Ramos (cell line): ENCODE measurements around the gene ERAP2.
"Not testable (repeated sequence)": the region's sequence is repeated elsewhere in the genome, so short reads cannot be mapped to it uniquely, and the experiment has no call there.

ENCODE experiments used
- in situ Hi-C: fragments of 300-500 bp; cut with MboI; formaldehyde crosslinking; loops from one replicate; pipeline ENCODE4 v1.14.3; 2022; ENCODE audit warnings: low sequenced_read_pairs; ENCODE audit not compliant: unreplicated experiment

Gene ERAP2

DNA sequence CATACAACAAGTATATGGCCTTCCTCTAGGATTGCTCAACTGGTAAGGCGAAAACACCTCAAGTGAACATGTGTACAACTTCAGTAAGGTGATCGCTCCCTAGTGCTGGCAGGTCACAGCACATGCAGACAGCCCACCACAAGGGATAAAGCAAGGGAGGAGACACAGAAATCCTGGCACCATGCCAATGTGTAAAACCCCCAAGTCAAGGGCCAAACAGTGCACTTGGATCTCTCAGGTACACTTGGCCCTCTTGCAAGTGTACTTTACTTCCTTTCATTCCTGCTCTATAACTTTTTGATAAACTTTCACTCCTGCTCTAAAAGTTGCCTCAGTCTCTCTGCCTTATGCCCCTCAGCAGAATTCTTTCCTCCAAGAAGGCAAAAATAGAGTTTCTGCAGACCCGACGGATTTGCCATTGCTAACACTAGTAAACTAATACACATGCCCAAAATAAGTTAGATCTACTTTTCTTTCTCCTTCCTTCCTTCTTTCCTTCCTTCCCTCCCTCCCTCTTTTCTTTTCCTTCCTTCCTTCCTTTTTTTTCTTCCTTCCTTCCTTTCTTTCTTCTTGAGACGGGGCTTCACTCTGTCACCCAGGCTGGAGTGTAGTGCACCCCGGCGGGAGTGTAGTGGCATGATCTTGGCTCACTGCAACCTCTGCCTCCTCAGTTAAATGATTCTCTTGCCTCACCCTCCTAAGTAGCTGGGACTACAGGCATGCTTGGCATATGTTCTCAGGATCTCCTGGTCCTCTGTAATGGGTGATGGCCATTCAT lies 52.8 kb downstream of the ERAP2 start:
- in situ Hi-C loops, result no loop called here

DNA sequence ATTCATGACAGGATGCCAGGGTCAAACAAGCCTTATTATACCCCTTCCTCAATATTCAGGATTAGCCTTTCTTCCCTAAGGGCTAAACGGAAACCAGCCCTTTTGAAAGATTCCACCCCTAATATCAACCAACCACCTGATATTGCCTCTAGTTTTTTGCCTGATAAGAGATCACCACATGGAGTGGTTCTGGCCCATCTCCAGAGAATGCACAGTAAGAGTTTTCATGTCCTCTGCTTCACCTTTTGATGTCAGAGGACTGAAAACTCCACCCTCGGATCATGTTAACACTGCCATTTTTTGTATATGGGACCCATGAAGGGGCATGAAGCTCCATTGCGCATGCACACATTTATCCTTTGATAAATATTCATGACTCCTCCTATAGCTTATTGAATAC lies 53.8 kb downstream of the ERAP2 start:
- in situ Hi-C loops, result no loop called here

DNA sequence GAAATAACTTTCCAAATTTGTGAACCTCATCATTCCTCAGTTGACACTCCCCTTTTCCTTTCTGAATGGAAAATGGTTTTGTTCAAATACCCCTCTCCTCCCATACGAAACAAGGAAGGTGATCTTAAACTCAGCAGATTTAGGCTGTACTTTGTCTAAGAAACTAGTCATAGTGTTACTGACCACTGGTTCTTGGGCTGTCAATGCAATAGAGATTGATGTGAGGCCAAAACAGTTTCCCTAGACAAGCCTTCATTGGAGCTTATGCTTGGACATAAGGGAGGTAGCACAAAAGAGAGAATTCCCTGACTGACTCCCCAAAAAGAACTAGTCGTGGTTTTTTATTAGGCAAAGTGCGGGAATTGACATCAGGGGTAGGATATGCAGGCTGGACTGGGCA lies 54.3 kb downstream of the ERAP2 start:
- in situ Hi-C loops, result no loop called here

DNA sequence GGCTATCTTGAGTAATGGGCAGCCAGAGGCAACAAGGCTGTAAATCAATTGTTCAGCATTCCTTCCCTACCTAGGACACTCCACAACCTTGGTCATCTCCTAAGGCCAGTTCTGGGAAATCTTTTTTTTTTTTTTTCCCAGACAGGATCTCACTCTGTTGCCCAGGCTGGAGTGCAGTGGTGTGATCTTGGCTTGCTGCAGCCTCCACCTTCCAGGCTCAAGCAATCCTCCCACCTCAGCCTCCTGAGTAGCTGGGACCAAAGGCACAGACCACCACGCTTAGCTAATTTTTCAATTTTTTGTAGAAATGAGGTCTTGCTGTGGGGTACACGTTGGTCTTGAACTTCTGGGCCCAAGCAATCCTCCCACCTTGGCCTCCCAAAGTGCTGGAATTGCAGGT lies 54.7 kb downstream of the ERAP2 start:
- in situ Hi-C loops, result not testable (repeated sequence)

DNA sequence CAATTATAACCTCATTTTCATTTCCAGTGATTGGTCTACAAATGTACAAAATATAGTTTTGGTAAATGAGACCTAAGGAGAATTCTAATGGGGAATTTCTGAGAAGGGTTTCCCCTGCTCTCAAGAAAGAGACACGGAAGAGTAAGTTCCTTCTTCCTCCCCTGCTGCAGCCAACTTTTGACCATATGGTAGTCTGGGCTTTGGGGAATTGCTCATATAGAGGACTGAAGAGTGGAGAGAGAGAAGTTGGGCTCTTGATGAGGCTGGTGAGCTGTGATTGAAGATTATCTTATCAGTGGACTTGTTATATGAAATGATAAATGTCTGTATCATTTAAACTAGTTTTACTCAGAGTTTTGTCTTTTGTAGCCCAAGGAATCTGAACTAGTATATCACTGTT lies 55.3 kb downstream of the ERAP2 start:
- in situ Hi-C loops, result no loop called here

DNA sequence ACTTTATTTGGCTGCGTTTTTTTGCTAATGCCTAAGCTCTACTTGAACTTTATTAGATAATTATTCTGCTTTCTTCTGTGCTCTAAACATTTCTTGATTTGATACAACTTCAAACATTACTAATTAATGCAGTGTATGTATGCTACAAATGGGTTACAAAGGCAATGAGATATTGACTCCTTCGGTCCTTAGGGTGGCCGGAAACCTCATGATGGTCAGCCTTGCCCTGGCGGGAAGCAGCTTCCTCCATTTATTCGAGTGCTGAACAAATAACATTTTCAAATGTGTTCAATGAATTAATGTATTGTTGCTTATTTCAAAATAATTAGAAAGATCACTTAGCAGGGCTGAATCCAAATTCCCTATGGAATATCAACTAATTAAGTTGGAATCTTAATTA lies 55.7 kb downstream of the ERAP2 start:
- in situ Hi-C loops, result no loop called here

DNA sequence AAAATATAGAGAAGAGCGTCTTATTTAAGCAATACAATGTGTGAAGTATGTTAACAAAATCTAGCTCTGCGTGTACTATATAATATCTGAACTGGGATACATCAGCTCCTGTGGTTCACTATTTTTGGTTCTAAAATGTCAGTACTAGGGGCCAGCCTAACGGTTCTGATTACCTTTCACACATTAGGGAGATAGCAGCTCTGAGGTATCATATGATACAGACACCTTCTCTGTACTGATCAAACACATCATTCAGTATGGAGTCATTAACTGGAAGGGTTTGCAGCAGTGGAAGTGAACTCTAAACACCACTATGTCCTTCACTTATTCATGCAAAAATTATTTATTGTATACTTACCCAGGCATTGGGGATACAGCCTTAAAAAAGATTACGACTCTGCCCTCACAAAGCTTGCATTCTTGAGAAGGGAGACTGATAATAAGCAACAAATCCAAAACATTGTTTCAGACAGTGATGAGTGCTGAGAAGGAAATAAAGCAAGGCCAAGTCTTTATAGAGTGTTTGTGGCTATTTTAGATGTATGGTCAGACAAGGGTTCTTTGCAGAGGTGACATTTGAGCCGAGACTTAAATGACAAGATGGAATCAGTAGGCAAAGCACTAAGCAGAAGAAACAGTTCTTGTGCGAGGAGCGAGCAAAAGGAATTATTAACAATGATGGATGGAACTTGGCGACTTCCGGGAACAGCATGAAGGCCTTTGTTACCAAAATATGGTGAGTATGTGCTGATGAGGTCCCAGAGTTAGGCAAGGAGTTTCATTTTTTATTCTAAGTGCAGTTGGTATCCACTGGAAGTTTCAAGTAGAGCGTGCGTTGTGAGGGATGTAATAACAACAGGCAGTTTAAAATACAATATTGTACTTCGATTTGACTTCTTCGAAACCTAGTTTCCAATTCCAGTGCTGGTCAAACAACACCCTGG lies 57.7 kb downstream of the ERAP2 start:
- in situ Hi-C loops, result no loop called here

DNA sequence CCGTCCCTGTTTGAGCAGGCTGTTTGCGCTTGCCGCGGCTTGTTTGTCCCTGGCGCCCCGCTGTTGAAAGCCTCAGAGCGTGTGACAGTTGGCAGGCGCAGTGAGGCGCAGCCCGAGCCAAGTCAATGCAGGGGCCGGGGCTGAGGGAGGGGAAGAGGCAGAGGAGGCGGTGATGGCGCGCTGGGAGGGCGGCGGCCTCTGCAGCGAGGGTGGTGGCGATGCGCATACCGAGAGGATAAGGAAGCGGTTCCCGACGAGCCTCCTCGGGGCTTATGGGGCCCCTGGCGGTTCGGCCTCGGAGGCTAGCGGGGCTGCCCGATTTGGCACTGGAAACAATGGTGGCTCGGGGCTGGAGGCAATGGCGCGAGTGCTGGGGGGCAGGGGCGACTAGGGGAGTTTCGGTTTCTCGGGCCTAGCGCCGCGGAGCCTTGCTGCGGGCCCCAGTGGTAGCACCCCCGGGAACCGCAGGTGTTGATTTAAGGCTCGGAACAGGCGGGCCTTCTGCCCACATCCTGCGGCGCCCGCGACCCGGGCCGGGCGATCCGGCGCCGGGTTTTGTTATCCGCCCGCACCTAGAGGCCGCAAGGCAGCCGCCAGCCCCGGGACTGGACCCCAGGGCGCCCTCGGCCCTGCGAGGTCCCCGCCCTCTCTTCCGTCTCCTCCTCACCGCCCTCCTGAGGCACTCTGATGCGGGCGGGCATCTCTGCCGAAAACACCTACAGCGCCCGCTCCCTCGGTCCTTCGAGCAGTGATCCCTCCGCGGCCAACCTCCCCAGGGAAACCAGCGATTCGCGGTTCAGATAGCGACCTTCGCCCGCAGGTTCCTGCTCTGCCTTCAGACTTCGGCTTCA lies 58.6 kb downstream of the ERAP2 start:
- in situ Hi-C loops, result no loop called here

DNA sequence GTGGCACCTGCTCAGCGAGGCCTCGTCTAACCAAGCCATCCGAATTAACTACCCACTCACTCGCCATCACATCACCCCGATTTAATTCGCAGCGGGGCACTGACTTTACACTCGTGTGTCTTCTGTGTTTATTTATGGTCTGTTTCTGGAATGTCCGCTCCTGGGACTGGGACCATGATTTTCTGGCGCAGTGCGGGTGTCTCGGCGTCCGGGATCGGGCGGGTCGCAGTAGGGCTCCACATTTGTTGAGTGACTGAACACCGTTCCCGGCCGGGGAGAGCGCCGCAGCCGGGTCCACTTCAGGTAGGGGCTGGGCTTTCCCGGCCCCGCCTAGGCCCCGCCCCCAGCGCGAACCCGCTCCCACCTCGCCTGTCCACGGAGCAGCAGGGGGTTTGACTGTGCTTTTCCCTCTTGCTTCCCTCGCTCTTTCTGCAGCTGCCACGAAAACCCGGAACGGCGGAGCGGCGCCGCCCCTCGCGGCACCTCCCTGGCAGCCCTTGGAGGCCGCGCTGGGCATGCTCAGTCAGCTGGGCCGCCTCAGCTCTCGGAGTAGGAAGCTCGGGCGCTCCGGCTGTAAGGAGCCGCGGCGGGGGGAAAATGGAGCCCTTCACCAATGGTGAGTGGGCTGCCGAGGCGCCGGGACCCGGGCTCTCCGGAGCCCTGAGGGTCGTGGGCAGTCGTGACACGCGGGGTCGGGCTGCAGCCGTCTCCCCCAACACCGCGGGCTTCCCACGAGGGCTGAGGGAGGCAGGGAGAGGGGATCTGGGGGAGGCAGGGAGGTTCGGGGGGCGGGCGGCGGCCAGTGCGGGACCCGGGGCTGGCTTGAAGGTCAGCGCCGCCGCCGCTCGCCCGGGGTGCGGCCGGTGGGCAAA lies 59.5 kb downstream of the ERAP2 start, which contains the start of gene LNPEP:
LNPEP (plus strand) TSS at position 522 of the 872 bp plus-strand sequence; CDS start at position 598, 76 bp downstream.
- in situ Hi-C loops, result no loop called here

DNA sequence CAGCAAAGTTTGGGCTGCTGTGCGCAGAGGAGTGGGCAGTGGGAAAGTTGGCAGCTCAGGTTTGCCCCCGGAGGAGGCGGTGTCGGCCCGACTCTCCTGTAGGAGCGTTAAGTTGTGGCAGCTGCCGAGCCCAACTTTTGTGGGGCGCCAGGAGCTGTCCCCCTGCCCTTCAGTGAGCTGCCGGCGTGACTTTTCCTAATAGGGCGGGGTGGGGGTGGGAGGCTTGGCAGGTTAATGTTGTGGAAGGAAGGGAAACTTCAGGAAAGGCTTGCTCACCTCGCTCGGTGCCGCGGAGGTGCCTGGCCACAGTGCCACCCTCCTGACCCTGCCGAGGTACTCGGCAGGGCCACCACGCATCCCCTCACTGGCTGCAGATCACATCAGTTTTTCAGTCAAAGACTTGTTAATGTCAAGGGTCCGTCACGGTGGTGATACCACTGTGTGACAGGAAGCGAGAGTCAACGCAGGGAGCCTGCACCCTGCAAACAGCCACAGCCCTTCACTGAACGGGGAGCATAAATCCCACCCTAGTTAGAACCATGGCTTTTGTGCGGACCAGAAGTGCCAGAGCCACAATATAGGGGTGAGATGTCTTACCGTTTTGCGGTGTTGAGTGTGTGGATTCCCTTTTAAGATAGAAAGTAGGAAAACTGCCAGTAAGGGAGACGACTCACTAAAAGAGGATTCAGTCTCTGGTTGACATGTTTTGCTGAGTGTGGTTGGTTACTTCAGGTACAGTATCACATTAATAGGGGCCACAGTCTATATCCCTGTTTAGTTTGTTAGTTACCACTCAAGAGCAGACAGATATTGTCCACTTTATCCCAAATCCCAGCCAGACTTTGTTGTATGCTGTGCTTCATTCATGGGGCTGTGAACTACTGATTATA lies 60.4 kb downstream of the ERAP2 start:
- in situ Hi-C loops, result no loop called here

DNA sequence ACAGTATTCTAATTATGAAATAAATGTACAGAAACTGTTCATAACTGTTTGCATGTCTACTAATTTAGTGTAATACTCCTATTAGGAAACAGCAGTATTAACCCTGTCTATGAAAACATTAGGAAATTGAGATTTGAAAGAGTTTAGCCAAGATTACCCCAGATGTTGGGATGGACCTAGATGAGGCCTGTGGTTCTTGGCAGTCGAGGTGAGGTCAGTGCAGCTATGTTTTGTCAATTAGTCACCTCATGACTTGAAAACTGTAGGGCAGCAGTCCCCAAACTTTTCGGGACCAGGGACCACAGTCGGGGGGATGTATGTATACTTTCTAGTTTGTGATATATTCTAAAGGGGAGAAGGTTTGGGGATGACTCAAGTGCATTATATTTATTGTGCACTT lies 64.3 kb downstream of the ERAP2 start:
- in situ Hi-C loops, result no loop called here

DNA sequence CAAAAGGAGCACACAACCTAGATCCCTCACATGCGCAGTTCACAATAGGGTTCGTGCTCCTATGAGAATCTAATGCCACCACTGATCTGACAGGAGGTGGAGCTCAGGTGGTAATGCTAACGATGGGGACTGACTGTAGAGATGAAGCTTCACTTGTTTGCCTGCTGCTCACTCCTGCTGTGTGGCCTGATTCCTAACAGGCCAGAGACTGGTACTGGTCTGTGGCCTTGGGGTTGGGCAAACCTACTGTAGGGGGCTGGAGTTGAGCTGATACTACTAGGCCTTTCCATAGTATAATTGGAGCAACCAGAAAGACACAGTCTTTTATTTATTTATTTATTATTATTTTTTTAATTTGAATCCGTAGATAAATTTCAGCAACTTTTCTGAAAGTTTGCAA lies 64.8 kb downstream of the ERAP2 start:
- in situ Hi-C loops, result no loop called here

DNA sequence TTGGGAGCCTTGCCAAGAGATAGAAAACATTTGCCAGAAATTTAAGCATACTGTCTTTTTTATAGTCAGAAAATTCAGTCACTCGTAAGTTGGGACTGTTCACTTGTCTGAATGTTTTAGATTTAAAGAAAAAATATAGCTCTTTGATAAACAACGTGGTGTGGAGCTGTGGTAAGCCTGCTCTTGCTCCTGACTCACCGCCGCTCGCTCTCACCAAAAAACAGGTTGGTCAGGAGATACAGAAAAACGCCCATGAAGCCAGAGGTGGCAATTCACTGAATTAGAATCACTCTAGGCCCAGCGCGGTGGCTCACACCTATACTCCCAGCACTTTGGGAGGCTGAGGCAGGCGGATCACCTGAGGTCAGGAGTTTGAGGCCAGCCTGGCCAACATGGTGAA lies 65.8 kb downstream of the ERAP2 start:
- in situ Hi-C loops, result no loop called here

DNA sequence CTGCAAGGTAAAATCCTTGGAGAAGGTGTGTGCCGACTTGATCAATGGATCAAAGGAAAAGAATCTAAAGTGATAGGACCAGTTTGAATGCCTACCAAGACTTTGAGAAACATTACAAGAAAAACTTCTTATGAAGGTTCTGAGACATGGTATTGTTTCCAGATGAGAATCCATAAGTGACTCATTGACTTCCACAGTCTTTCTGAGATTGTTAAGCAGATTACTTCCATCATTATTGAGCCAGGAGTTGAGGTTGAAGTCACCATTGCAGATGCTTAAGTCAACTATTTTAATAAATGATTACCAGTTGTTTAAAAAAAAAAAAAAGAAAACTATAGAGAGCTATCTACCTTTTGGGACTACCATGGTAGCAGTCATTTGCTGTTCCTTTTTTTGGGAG lies 66.6 kb downstream of the ERAP2 start:
- in situ Hi-C loops, result no loop called here

DNA sequence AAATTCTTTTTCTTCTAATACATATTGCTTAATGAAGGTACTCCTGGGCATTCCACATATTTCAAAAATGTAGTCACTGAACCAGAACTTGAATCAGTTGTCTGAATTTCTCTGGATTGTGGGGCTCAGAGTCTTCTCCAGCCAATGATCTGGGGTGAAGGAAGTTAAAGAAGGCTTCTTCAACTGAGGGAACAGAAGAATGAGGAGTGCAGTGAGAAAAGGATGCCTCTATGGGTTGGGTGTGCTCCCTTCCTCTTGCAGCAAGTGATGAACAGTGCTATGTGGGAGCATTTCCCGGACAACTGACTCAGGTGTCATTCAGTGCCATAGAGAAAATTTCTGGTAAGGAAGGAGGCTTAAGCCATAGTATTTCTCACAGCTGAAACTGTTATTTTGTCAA lies 67.5 kb downstream of the ERAP2 start:
- in situ Hi-C loops, result no loop called here

DNA sequence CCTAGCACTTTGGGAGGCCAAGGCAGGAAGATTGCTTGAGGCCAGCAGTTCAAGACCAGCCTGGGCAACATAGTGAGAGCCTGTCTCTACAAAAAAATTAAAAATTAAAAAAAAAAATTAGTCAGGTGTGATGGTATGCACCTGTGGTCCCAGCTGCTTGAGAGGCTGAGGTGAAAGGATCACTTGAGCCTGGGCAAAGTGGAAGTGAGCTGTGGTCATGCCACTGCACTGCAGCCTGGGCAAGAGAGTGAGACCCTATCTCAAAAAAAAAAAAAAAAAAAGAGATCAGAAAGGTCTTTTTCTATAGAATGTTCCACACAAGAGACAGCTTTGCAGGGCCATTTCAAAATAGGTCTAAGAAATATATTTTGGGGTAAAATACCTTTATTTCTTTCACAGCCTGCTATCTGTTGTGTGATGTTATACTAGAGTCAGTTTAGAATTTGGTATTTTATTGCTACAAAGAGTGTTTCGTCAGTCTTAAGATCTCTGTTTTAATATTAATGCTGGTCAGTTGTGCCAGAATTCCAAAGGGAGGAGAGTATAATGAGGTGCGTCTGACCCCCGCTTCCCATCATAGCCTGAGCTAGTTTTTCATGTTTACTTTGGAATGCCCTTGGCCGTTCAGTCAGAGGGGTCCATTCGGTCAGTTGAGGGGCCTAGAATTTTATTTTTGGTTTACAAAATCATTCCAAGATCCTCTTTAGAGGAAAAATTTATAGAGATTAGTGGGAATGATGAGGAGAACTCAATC lies 69.0 kb downstream of the ERAP2 start:
- in situ Hi-C loops, result no loop called here

DNA sequence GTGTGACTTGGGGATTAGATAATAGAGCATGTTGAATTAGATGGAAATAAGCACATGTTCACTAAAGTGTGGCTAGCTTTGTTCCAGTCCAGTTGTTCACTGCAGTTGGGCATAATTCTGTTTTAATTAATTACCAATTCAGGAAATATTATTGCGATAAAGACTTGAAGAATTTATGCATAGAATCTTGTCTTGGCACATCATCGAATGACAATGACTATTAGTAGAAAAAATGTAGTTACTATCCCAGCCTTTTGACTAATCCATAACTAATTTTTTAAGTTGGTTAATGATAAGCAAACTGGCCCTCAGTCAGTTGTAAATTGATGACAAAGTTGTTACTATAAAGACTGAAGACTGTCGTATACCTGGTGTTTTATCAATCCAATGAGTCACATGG lies 70.1 kb downstream of the ERAP2 start:
- in situ Hi-C loops, result no loop called here
